NCI-H1105 treated with DMSO at 0.1 percent for 48 hours (cell line): Measurements from ENCODE around the gene TSLP.

Experiments used
- DNase-seq: peaks from one replicate; lab custom pipeline; 2025; lab: John Stamatoyannopoulos, UW

TSLP gene

DNA sequence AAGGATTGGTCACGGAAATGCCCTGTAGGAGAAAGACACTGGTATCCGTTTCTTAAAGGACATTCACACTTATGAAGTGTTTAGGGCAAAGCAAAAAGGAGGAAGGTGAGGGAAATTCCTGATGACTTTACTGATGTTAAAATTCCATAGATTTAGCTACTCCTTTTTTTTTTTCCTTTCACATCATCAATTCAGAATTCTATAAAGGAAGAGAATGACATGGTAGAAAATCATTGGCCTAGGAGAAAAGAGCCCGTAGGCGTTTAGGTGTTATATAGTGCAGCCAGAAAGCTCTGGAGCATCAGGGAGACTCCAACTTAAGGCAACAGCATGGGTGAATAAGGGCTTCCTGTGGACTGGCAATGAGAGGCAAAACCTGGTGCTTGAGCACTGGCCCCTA, at the start of gene TSLP:
Gene TSLP (plus strand): TSS at position 301 of the 400 bp plus-strand sequence. CDS start 178 bp downstream, outside the sequence.
- no peak for DNase-seq

DNA sequence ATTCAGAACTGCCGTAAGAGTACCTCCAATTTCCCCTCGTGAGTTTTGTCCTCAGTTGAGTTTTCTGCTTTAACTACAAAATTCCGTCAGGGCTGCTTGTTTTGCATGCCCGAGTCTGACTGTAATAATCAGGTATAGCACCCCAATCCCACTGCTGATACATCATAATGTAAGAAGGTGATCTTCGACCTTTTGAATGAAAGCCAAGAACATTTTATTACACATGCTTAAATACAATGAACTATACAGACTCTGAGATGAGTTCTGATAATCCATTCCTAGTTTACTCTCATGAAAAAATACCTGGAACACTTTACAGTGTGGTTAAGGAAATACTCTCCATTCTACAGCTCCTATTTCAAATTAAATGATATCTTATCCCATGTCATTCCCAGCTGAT, 49.2 kb upstream of the TSLP start:
- no peak for DNase-seq

DNA sequence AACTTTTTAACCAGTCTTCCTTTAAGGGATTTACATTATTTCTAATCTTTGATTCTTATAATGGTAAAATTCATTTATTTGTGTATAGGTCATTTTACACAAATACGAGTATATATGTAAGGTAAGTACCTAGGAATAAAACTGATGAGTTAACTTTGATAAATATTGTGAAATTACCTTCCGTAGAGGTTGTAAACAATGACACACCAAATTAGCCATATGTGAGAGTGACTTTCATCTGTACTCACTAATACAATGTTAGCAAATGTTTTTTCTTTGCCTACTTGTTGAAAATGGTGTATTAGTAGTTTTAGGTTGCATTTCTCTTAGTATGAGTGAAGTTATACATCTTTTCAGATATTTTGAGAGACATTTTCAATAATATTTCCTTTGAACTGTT, 42.6 kb upstream of the TSLP start:
- no peak for DNase-seq

DNA sequence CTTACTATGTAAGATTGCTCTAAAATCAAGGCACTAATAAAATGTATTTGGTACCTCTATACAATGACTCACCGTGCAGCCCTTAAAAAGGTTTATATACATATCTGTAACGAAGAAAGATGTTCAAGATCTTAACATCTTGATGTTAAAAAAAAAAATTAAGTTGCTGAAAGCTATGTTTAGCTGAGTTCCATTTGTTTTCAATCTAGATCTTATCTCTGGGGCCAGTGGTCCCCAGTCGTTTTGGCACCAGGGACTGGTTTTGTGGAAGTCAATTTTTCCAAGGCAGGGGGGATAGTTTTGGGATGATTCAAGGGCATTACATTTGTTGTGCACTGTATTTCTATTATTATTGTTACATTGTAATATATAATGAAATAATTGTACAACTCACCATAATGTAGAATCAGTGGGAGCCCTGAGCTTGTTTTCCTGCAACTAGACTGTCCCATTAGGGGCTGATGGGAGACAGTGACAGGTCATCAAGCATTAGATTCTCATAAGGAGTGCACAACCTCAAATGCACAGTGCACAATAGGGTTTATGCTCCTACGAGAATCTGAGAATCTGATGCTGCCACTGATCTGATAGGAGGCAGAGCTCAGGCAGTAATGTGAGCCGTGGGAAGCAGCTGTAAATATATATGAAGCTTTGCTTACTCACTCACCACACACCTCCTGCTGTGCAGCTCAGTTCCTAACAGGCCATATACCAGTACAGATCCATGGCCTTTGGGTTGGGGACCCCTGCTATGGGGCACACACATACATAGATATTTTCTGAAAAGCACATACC, 27.6 kb upstream of the TSLP start:
- DNase-seq: no peak

DNA sequence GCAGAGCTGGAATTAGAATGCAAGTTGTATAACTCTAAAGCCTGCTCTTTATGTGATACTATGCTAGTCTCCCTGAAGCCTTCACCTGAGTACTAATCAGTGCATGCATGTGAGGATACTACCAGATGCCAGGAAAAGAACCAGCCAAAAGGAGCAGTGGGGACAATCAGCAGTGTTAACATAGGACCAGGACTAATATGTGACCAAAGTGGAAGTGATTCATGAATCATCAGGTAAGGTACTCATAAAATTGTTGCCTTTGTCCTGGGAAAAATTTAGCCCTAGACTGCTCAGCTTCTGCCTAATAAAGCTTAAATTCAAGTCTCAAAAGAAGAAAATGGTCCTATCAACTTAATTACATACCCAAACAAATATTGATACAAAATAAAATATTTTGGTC, 13.4 kb upstream of the TSLP start:
- DNase-seq: no peak

DNA sequence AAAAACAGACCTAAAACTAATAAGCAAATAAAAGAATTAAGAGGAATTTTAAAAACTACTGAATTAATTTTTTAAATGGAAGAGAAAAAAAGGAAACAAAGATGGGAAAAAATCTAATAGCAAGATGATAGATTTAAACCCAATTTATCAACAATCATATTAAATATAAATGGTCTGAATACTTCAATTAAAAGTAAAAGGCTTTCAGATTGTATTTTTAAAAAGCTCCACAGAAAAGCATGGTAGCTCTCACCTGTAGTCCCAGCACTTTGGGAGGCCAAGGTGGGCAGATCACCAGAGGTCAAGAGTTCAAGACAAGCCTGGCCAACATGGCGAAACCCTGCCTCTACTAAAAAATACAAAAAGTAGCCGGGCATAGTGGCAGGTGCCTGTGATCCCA, 11.3 kb upstream of the TSLP start:
- DNase-seq: no peak

DNA sequence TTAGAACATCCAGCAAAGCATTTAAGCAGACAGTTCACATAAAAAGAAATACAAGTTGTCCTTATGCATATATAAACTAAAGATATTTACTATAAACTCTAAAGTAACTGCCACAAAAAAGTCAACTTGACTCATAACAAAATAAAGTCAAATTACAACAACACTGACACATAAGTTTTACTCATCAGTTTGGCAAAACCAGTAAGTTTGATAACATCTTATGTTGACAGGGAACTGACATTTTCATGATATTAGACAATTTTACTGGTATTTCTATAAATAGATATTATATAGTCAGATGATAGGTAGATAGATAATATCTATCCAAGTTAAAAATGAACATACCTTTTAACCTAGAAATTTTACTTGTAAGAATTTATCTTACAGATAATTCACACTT, 9.9 kb upstream of the TSLP start:
- DNase-seq: no peak

DNA sequence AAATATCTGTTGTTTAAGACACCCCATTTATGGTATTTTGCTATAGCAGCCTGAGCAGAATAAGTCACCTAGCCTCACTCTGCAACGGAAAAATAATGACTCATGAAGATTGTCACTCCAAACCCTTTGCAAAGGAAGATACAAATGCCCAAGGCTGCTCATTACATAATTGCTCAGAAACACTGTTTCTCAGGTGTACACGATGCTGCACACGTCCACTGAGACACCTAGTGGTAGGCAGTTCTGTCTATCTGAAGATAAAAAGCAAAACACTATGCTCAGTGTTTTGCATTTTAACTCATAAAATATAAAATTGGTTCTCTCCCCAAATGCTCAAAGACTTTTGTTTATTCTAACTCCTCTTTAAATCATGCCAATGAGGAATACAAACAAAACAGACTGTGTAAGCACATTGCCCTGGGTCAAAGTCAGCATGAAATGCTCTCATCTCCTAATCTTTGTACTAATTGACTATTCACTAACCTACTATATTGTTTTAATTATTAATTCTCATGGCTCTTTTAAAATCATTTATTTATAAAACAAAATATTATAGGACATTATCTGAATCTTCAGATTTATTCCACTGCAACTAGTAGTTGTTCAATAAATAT, 7.7 kb upstream of the TSLP start:
- DNase-seq: peak; percentile 18

DNA sequence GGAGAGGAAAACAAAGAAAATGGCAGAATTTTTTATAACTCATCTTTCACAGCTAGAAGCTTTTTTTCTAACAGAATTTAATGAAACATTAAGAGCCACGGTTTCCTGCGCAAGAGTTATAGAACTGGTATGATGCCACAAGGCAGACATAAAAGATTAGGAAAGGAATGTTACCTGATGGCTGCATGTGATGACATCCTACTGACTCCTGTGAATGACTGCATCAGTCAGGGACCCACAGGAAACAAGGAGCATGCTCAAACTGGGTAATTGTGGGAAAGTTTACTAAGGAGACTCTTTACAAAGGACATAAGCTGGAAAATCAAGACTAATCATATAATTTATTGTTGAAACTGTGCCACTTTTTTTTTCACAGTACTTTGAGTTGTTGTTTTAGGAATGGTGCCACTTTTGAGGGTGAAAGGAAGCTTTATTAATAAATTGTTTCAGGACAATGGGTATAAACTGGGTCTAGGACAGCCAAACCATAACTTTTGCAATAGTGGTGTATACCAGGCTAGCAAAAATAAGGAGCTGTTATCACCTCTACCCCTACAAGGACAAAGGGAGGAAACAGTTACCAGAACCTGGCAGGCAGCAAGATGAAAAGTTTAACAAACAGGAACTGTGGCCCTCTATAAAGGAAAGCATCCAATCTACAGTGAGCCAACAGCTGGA, 5.1 kb upstream of the TSLP start:
- no peak for DNase-seq

DNA sequence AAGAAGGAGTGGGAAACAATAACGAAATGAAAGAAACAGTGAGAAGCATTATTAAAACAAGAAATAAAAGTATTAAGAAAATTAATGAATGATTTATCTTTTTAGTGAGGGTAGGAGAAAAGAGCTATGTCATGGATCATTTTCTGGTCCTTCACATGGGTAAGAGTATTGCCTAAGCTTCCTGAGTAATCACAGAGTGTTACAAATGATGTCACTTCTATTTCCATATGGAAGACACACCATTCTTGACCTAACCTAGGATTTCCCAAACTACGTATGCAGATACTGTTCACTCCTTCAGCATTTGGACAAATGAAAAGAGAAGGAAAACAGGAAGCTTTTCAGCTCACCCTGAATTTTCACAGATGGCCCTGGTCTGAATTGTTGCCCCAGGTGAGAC, 3.3 kb upstream of the TSLP start:
- no peak for DNase-seq

DNA sequence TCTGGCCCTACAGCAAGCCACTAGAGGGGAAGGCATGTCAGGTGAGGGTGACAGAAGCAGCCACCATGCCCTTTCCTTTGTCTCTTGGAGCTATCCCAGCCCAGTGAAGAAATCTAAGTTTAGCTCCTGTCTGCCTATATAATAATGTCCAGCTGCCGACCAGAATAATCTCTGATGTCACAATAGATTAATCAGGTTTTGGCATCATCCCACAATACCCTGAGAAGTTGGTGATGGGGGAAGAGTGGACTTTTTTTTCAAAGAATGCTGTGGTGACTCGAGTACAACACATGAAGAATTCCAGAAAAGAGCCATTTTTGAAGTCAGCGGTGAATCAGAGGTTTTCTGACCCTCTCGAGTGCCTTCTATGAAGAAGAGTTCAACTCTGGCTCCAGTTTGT, 1.7 kb upstream of the TSLP start:
- no peak for DNase-seq

DNA sequence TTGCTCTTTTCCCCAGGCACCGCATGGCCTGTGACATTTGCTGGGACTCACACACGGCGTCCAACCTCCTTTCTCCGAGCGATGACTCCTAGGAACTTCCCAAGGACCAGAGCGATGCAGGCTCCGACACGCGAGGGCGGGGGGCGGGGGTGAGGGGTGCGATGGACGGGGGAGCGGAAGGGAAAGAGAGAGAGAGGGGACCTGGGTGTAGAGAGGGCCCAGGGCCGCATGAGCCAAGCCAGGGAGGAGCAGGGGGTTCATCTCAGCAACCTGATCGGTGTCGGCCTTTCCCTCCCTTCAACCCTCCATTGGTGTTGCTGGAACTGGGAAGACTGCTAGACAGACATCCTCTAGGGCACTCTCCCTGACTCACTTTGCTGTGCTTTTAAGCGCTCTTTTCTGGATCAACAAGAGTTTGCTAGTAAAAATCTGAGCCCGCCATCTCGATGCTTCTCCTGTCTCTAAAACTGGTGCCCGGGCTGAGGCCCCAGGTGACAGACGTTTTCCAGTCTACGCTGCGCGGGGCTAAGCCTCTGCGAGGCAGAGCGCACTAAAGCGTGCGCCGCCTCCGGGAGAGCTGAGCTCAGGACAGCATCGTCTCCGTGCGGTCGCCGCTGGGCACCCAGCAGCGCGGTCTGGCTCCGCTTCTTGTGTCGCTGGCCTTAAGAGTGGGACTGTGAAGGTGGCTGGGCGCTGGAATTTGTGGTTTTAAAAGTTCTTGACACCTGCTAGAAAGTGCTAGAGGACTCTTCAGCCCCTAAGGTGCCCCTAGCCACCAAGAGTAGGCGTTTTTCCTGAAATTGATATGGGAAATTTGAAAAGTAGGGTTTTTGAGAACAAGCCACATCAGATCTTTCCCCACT, 1.0 kb upstream of the TSLP start:
- no peak for DNase-seq

DNA sequence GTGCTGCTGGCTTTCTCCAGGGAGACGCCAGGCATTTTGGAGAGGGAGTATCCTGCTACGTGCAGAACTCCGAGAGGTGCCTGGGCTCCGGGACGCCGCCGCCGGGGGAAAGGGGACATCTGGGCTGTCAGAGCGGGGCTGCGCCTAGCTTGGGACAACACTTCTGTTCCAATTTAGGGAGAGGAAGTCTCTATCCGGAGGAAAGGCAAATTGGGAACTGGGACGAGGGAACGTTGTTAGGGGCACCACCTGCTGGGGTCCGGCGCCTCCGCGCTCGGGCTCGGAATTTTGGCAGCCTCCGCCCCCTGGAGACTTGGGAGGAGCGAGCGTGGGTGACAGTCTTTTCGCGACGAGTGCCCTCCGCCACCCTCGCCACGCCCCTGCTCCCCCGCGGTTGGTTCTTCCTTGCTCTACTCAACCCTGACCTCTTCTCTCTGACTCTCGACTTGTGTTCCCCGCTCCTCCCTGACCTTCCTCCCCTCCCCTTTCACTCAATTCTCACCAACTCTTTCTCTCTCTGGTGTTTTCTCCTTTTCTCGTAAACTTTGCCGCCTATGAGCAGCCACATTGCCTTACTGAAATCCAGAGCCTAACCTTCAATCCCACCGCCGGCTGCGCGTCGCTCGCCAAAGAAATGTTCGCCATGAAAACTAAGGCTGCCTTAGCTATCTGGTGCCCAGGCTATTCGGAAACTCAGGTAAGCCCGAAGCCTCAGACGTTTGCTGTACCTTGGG, 1.6 kb downstream of the TSLP start:
- DNase-seq: peak; percentile 42

DNA sequence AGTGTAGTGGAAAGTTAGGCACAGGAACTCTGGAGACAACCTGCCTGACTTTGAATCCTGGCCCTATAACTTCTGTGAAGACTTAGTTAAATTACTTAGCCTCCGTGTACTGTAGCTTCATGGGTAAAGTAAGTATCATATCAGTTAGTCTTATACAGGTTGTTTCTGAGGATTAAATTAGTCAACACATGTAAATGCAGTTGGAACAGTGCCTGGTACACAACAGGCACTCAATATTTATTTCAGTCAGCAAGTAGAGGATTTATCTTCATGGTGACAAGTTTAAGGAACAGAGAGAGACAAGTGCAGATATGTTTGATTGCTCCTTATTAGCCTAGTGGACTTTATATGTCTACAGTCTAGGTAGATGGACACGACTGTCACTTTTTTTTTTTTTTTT, 2.7 kb downstream of the TSLP start:
- no peak for DNase-seq

DNA sequence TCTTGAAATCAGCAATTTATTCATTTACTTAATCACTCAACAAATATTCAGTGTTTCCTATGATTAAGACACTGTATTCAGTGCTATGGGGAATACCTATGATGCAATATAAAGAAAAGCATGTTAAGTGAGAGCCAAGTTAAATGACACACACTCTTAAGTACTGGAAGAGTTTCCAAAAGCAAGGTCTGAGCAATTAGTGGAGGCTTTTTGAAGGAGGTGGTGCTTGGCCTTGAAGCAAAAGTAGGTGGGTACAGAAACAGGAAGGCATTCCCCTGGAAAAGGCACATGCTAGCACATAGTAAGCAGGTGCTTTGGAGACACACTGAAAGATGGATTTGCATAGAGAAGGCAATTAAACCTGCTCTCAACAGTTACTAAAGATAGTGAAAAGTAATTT, 4.0 kb downstream of the TSLP start:
- DNase-seq: no peak

DNA sequence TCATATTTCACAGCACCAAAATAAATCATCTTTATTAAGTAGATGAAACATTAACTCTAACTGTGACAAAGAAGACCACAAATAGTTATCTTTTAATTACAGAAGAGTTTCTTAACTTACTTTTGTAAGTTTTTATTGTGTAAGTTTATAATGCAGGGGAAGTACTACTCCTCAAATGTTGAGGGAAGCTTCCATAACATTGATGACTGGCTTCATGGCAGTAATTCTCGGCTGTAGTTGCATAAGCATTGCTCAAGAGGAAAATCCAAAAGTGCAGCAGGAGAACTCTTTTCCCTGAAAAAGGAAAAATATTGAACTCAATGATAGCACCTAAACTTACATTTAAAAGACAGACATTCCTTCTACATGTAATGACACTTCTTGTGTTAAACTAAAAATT, 4.6 kb downstream of the TSLP start:
- no peak for DNase-seq

DNA sequence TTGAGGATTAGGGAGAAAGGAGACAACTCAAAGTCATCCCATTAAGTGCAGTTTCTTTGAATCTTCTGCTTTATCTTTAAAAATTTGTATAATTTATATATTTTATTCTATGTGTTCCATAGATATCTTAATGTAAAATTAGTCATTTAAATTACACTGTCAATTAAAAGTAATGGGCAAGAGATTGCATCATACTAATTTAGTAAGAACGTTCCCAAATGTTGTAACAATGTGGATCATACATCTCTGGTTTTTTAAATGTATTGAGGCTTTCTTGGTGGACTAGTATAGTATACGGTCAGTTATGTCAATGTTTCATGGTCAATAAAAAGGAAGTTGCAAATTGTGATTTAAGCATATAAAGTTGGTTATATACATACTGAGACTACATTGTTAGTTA, 6.2 kb downstream of the TSLP start:
- DNase-seq: no peak

DNA sequence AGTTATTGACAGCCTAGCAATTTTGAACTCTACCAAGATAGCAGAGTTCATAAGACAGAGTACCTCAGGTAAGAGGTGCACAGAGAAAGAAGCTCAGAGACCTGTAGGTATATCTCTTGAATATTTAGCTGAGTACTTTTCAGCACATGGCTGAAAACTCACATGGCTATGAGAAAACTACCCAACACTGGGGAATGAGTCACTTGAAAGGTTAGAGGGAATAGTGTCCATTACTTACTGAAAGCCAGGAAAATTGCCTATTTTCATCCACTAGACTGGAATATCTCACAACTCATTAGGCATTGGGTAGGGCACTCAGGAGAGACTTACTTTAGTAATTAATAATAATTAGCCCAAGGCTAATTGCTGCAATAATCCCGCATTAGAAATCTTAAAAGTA, 8.3 kb downstream of the TSLP start:
- no peak for DNase-seq

DNA sequence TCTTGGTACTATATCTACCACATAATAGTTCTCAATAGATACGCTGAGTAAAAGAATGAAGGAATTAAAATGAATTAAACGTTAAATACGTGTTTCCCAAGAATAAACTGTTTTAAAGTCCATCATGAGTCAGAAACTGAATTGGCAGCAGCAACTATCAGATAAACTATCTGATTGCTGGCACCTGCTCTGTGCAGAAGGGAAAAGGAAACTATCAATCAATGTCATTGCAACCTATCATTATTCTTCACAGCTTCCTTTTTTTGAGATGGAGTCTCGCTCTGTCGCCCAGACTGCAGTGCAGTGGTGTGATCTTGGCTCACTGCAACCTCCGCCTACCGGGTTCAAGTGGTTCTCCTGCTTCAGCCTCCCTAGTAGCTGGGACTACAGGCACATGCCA, 11.8 kb downstream of the TSLP start:
- DNase-seq: no peak

DNA sequence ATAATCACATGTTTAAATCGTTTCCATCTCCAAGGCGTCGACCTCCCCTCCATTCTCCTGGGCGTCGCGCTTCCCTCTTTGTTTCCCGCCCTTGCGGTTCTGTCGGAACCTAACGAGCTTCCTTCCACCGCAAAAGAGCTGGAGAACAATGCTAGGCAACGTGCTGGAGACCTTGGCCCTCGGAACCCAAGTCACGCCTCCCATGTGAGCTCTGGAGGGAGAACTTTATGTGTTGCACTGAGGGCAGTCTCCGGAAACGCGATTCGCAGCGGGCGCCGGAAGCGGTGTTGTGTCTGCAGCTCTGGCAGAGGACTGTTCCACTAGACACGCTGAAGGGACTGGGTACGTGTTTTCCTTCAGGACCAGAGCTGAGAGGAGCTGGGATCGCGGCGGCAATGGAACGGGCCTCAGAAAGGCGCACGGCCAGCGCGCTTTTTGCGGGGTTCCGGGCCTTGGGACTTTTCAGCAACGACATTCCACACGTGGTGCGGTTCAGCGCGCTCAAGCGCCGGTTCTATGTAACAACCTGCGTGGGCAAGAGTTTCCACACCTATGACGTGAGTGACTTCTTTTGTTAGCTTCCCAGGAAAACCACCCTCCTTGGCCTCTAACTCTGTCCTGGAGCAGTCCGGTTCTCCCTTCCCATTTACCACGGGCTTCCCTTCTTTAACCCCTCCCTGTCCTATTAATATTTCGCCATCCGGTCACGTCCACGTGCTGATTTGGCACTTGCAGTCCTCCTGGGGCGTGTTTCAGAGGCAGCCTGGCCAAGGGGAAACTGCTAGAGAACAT, 20.7 kb downstream of the TSLP start, which contains the start of gene WDR36:
Gene WDR36 (plus strand): TSS at position 287 of the 792 bp plus-strand sequence. CDS start 109 bp downstream, at position 396.
- peak; percentile 80 for DNase-seq

DNA sequence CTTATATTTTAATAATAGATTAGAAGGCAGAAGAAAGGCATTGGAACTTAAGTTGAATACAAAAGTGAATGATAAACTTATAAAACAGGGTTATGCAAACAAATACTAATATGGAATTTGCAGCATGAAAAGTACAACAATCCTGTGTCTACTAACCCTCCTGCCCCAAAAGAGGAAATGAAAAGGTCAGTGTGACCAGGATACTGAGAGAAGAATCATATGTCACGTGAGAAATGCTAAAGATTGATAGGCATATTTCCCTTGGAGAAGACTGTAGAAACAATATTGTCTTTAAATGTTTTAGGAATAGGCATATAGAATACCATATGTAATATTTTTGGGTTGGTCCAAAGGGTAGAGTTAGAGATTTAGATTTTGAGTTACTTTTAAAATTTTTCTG, 24.5 kb downstream of the TSLP start:
- DNase-seq: no peak
